H1 (cell line): Measurements from ENCODE around the gene GPR162. TPM values are rescaled to one million over a fixed set of nuclear protein-coding genes. Genes with fewer than 3 reads are reported as not detected.

Experiments used
- polyA plus RNA-seq, 7 experiments: library from polyadenylated mRNA; depleted of rRNA in 3 of 7; stranded (reverse) in 5 of 7; unstranded in 2 of 7; fragments of >200 nt in 5 of 7; fragments of 200-250 nt in 2 of 7; gene quantifications; 1 replicate in 5 of 7; 2 replicates in 1 of 7; 4 replicates in 1 of 7; pipeline versions ENCODE4 v1.2.1 to v1.2.3, GENCODE V29; 2011 to 2013; ENCODE audit warnings: missing spikeins in 2 of 7, mixed read lengths in 2 of 7
- total RNA-seq: library from RNA; stranded (reverse); fragmentation: NEBNext Ultra II Directional; extraction: Animal tissue kit (Norgen Biotek cat#: 25700); gene quantifications from 2 replicates; pipeline ENCODE4 v1.2.1, GENCODE V29; 2021

GPR162 gene
- total and polyA plus RNA-seq, 2 of the 8 experiments (the other 6 are each of a cell fraction or from before 2014, with no cell fraction given), result 7.3 to 8.8 TPM

Other genes with a start within 250 kb of the GPR162 start
- 305 and 330 TPM in 2 replicates for gene CHD4, start 214.4 kb upstream of the GPR162 start, total RNA-seq
- 198 and 214 TPM in 2 replicates for gene CHD4, start 214.4 kb upstream of the GPR162 start, polyA plus RNA-seq (2011; rRNA removed)
- gene LPAR5, start 185.9 kb upstream of the GPR162 start, total RNA-seq, result 0.22 and 0.23 TPM in 2 replicates
- 0.24 and 0.63 TPM in 2 replicates for gene LPAR5, start 185.9 kb upstream of the GPR162 start, polyA plus RNA-seq (2011; rRNA removed)
- 0.80 and 1.2 TPM in 2 replicates for gene ACRBP, start 174.4 kb upstream of the GPR162 start, total RNA-seq
- 5.2 and 8.9 TPM in 2 replicates for gene ACRBP, start 174.4 kb upstream of the GPR162 start, polyA plus RNA-seq (2011; rRNA removed)
- 21.7 and 22.9 TPM in 2 replicates for gene ING4, start 158.7 kb upstream of the GPR162 start, total RNA-seq
- 28.6 and 29.3 TPM in 2 replicates for gene ING4, start 158.7 kb upstream of the GPR162 start, polyA plus RNA-seq (2011; rRNA removed)
- 59.6 and 60.1 TPM in 2 replicates for gene ZNF384, start 132.4 kb upstream of the GPR162 start, total RNA-seq
- gene ZNF384, start 132.4 kb upstream of the GPR162 start, polyA plus RNA-seq (2011; rRNA removed), result 59.0 and 75.1 TPM in 2 replicates
- gene PIANP, start 121.0 kb upstream of the GPR162 start, total RNA-seq, result 9.8 and 15.3 TPM in 2 replicates
- gene PIANP, start 121.0 kb upstream of the GPR162 start, polyA plus RNA-seq (2011; rRNA removed), result 6.3 and 13.3 TPM in 2 replicates
- gene COPS7A, start 97.8 kb upstream of the GPR162 start, total RNA-seq, result 43.3 and 44.5 TPM in 2 replicates
- 95.9 and 98.4 TPM in 2 replicates for gene COPS7A, start 97.8 kb upstream of the GPR162 start, polyA plus RNA-seq (2011; rRNA removed)
- gene MLF2, start 68.7 kb upstream of the GPR162 start, total RNA-seq, result 229 and 232 TPM in 2 replicates
- gene MLF2, start 68.7 kb upstream of the GPR162 start, polyA plus RNA-seq (2011; rRNA removed), result 401 and 443 TPM in 2 replicates
- gene PTMS, start 55.5 kb upstream of the GPR162 start, total RNA-seq, result 444 and 486 TPM in 2 replicates
- 553 and 999 TPM in 2 replicates for gene PTMS, start 55.5 kb upstream of the GPR162 start, polyA plus RNA-seq (2011; rRNA removed)
- gene LAG3, start 49.3 kb upstream of the GPR162 start, total RNA-seq, result 2.8 and 3.1 TPM in 2 replicates
- gene LAG3, start 49.3 kb upstream of the GPR162 start, polyA plus RNA-seq (2011; rRNA removed), result 1.1 and 2.5 TPM in 2 replicates
- 3.2 and 3.4 TPM in 2 replicates for gene CD4, start 32.3 kb upstream of the GPR162 start, total RNA-seq
- gene CD4, start 32.3 kb upstream of the GPR162 start, polyA plus RNA-seq (2011; rRNA removed), result 5.1 and 5.6 TPM in 2 replicates
- gene P3H3, start 6.6 kb downstream of the GPR162 start, total RNA-seq, result 42.4 and 43.5 TPM in 2 replicates
- gene P3H3, start 6.6 kb downstream of the GPR162 start, polyA plus RNA-seq (2011; rRNA removed), result 22.9 and 40.9 TPM in 2 replicates
- gene GNB3, start 19.1 kb downstream of the GPR162 start, total RNA-seq, result 9.0 and 9.9 TPM in 2 replicates
- gene GNB3, start 19.1 kb downstream of the GPR162 start, polyA plus RNA-seq (2011; rRNA removed), result 9.9 and 13.9 TPM in 2 replicates
- gene CDCA3, start 29.5 kb downstream of the GPR162 start, total RNA-seq, result 47.4 and 47.7 TPM in 2 replicates
- gene CDCA3, start 29.5 kb downstream of the GPR162 start, polyA plus RNA-seq (2011; rRNA removed), result 71.2 and 77.0 TPM in 2 replicates
- 148 and 159 TPM in 2 replicates for gene USP5, start 30.3 kb downstream of the GPR162 start, total RNA-seq
- gene USP5, start 30.3 kb downstream of the GPR162 start, polyA plus RNA-seq (2011; rRNA removed), result 66.5 and 83.9 TPM in 2 replicates
- 902 and 910 TPM in 2 replicates for gene TPI1, start 45.7 kb downstream of the GPR162 start, total RNA-seq
- 2,591 and 3,018 TPM in 2 replicates for gene TPI1, start 45.7 kb downstream of the GPR162 start, polyA plus RNA-seq (2011; rRNA removed)
- gene SPSB2, start 51.5 kb downstream of the GPR162 start, total RNA-seq, result 13.0 and 13.9 TPM in 2 replicates
- gene SPSB2, start 51.5 kb downstream of the GPR162 start, polyA plus RNA-seq (2011; rRNA removed), result 23.2 and 31.6 TPM in 2 replicates
- gene LRRC23, start 83.0 kb downstream of the GPR162 start, total RNA-seq, result 2.5 and 2.9 TPM in 2 replicates
- gene LRRC23, start 83.0 kb downstream of the GPR162 start, polyA plus RNA-seq (2011; rRNA removed), result 3.5 and 3.6 TPM in 2 replicates
- gene ENO2, start 92.8 kb downstream of the GPR162 start, total RNA-seq, result 90.9 and 92.4 TPM in 2 replicates
- gene ENO2, start 92.8 kb downstream of the GPR162 start, polyA plus RNA-seq (2011; rRNA removed), result 102 and 126 TPM in 2 replicates
- gene ATN1, start 106.1 kb downstream of the GPR162 start, total RNA-seq, result 69.6 and 73.4 TPM in 2 replicates
- gene ATN1, start 106.1 kb downstream of the GPR162 start, polyA plus RNA-seq (2011; rRNA removed), result 20.6 and 43.0 TPM in 2 replicates
- gene RNU7-1, start 122.0 kb downstream of the GPR162 start, total RNA-seq, result not detected in 2 replicates
- not detected in 2 replicates for gene RNU7-1, start 122.0 kb downstream of the GPR162 start, polyA plus RNA-seq (2011; rRNA removed)
- gene C12orf57, start 122.2 kb downstream of the GPR162 start, total RNA-seq, result 174 and 185 TPM in 2 replicates
- gene C12orf57, start 122.2 kb downstream of the GPR162 start, polyA plus RNA-seq (2011; rRNA removed), result 993 and 1,124 TPM in 2 replicates
- gene PTPN6, start 129.5 kb downstream of the GPR162 start, total RNA-seq, result 25.7 and 28.4 TPM in 2 replicates
- 16.3 and 22.6 TPM in 2 replicates for gene PTPN6, start 129.5 kb downstream of the GPR162 start, polyA plus RNA-seq (2011; rRNA removed)
- gene PHB2, start 148.8 kb downstream of the GPR162 start, total RNA-seq, result 360 and 368 TPM in 2 replicates
- 579 and 626 TPM in 2 replicates for gene PHB2, start 148.8 kb downstream of the GPR162 start, polyA plus RNA-seq (2011; rRNA removed)
- gene EMG1, start 149.1 kb downstream of the GPR162 start, total RNA-seq, result 82.9 and 84.2 TPM in 2 replicates
- gene EMG1, start 149.1 kb downstream of the GPR162 start, polyA plus RNA-seq (2011; rRNA removed), result 54.3 and 64.3 TPM in 2 replicates
- gene LPCAT3, start 196.7 kb downstream of the GPR162 start, total RNA-seq, result 55.2 and 55.8 TPM in 2 replicates
- gene LPCAT3, start 196.7 kb downstream of the GPR162 start, polyA plus RNA-seq (2011; rRNA removed), result 69.5 and 70.4 TPM in 2 replicates
- 5.0 and 7.3 TPM in 2 replicates for gene C1S, start 238.9 kb downstream of the GPR162 start, total RNA-seq
- 3.5 and 4.4 TPM in 2 replicates for gene C1S, start 238.9 kb downstream of the GPR162 start, polyA plus RNA-seq (2011; rRNA removed)